Spinal cord (tissue), 10 donors: ENCODE data around the gene TEAD1. TPM values are rescaled to one million over a fixed set of nuclear protein-coding genes. Genes with fewer than 3 reads are reported as not detected.
A peak's percentile ranks its signal among the peaks of the same experiment; 100 is the strongest.

Experiments used
- DNase-seq, 6 donors: peaks; one replicate each; pipeline versions ENCODE4 v3.0.0 to v3.0.0-alpha.2; 2013 to 2015; ENCODE audit warnings: low spot score in 6 of 6, low read depth in 4 of 6
- H3K27ac ChIP-seq: one replicate; pipeline ENCODE4 v1.5.1; 2013; ENCODE audit warnings: low read depth, low read length, control low read depth
- H3K27me3 ChIP-seq: one replicate; pipeline ENCODE4 v1.6.1; 2013; ENCODE audit warnings: low read length; ENCODE audit not compliant: control insufficient read depth, insufficient read depth
- H3K36me3 ChIP-seq: one replicate; pipeline ENCODE4 v1.6.1; 2013; ENCODE audit warnings: low read length; ENCODE audit not compliant: control insufficient read depth, insufficient read depth
- H3K4me1 ChIP-seq: one replicate; pipeline ENCODE4 v1.6.1; 2013; ENCODE audit warnings: low read length; ENCODE audit not compliant: control insufficient read depth, insufficient read depth
- H3K4me3 ChIP-seq: one replicate; pipeline ENCODE4 v1.5.1; 2013; ENCODE audit warnings: low read depth, low read length, control low read depth
- H3K9me3 ChIP-seq: one replicate; pipeline ENCODE4 v1.6.1; 2013; ENCODE audit warnings: low read length; ENCODE audit not compliant: control insufficient read depth, insufficient read depth
- WGBS: methylation state at CpG from one replicate; pipeline ENCODE4 v1.1.5; 2013; ENCODE audit warnings: missing lambda C conversion rate; ENCODE audit not compliant: insufficient coverage; 5-methylcytosine and 5-hydroxymethylcytosine counted together
- polyA plus RNA-seq, 2 donors: library from polyadenylated mRNA; unstranded; fragments of 120-200 nt; gene quantifications; one replicate each; pipeline ENCODE4 v1.2.1, GENCODE V29; 2013; ENCODE audit not compliant: insufficient read length in 2 of 2
- total RNA-seq, 2 donors: library from RNA; depleted of rRNA in 1 of 2; stranded (reverse); fragments of 120-200 nt in 1 of 2; fragments of >200 nt in 1 of 2; gene quantifications; one replicate each; pipeline versions ENCODE4 v1.2.3 to v1.2.4, GENCODE V29; 2013 to 2014
- donor health status: healthy.

TEAD1 gene
- total and polyA plus RNA-seq, 4 donors = 39.2 to 70.9 (median 58.7) TPM

DNA sequence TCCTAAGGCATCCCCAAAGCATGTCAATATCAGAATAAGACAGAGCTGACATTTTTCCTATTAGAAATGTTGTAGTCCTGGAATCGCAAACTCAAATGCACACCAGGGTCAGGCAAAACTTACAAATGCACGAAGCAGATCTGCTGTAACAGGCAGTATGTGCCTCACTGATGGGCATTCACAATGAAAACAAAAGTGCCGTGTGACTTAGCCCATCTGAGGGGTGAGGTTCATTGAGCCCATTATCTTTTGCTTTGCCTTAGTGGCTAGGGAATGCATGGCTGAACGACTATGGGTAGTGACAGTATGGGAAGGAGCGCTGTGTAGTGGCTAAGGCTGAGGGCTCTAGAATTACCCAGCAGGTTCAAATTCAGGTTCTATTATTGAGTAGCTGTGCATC is 291.8 kb downstream of the TEAD1 start:
- 65% methylated on average over 5 of the region's 5 CpGs for WGBS
- Histone ChIP-seq H3K4me3 (no peak overlapping the region), H3K27ac (no peak overlapping the region), H3K36me3 (no peaks in the 10 kb centered on the region), H3K9me3 (no peaks in the 10 kb centered on the region), H3K27me3 (no peaks in the 10 kb centered on the region), H3K4me1 (peaks cover 8% of the 10 kb centered on the region)
- DNase-seq = no peak

GRCh38 chr11:12968101-12968500 is 293.9 kb downstream of the TEAD1 start:
- 57% methylated on average over 1 of the region's 1 CpG for WGBS
- no peak overlapping the region for H3K4me3 ChIP-seq

GRCh38 chr11:12968826-12969225 is 294.6 kb downstream of the TEAD1 start:
- H3K27ac ChIP-seq = no peak overlapping the region
- DNase-seq = peak in 1 of 6 donors; percentile 12
- WGBS = 97% methylated on average over 3 of the region's 6 CpGs
- H3K27me3 ChIP-seq = no peaks in the 10 kb centered on the region
- H3K4me3 ChIP-seq = no peak overlapping the region
- H3K9me3 ChIP-seq = no peaks in the 10 kb centered on the region
- H3K36me3 ChIP-seq = no peaks in the 10 kb centered on the region
- peaks cover 10% of the 10 kb centered on the region for H3K4me1 ChIP-seq

More at GRCh38 chr11:12968101-12968500, 293.9 kb downstream of the TEAD1 start:
- Histone ChIP-seq H3K9me3 (no peaks in the 10 kb centered on the region), H3K36me3 (no peaks in the 10 kb centered on the region), H3K27me3 (no peaks in the 10 kb centered on the region), H3K27ac (no peak overlapping the region), H3K4me1 (peaks cover 11% of the 10 kb centered on the region)
- DNase-seq = no peak

GRCh38 chr11:12971955-12972354 is 297.7 kb downstream of the TEAD1 start:
- Histone ChIP-seq H3K27me3 (no peaks in the 10 kb centered on the region), H3K4me3 (no peak overlapping the region), H3K27ac (no peak overlapping the region), H3K36me3 (no peaks in the 10 kb centered on the region), H3K9me3 (no peaks in the 10 kb centered on the region), H3K4me1 (peaks cover 4% of the 10 kb centered on the region)
- WGBS = 100% methylated on average over 1 of the region's 1 CpG
- DNase-seq = no peak

DNA sequence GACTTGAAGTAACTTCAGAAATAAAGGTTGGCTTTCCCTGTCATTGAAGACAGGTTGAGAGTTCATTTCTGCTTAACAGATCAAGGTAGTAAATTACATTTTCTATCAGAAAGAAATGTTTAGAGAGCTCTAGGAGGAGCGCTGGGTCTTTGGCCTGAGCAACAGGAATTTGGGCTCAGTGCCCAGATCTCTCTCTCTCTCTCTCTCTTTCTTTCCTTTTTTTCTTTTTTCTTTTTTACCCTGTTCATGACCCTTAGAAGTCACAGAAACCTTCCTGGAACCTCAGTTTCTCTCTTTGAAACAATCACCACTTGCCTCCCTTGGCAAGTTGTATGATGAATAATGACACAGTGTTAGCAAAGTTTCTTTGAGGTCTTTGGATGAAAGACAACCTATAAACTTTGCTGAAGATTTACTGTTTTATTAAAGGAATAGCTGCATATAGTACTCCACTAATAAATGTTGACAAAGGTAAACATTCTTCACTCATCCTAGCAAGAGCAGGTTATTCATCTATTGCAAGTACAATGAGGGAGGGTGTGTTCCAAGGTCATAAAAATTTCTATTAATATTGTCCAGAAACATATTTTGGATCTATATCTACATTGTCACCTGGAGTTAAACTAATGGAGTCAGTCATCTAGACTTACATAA is 299.4 kb downstream of the TEAD1 start:
- no peak overlapping the region for H3K4me3 ChIP-seq
- H3K36me3 ChIP-seq = no peaks in the 10 kb centered on the region
- H3K27ac ChIP-seq = no peak overlapping the region
- DNase-seq = peak in 3 of 6 donors; percentile 12 to 56 (median 26)
- H3K27me3 ChIP-seq = no peaks in the 10 kb centered on the region
- no peaks in the 10 kb centered on the region for H3K9me3 ChIP-seq
- H3K4me1 ChIP-seq = peaks cover 4% of the 10 kb centered on the region
- WGBS = no CpG with 5 or more reads among the region's 1 CpG

DNA sequence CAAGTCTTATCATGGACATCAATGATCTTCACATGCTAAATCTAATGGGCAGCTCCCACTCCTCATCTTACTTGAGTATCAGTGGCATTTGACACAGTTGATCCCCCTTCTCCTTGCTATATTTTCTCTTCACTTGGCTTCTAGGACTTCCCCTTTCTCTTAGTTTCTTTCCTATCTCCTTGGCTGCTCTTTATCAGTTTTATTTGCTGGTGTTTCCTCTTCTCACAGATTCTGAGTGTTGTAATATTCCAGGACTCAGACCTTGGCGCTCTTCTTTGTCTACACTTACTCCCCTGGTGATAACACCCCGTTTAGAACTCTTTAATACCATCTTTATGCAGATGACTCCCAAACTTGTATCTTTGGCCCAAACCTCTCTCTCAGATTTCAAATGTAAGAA is 301.0 kb downstream of the TEAD1 start:
- H3K36me3 ChIP-seq = no peaks in the 10 kb centered on the region
- no peak overlapping the region for H3K4me3 ChIP-seq
- H3K27me3 ChIP-seq = no peaks in the 10 kb centered on the region
- H3K9me3 ChIP-seq = no peaks in the 10 kb centered on the region
- no peak for DNase-seq
- 93% methylated on average over 2 of the region's 2 CpGs for WGBS
- H3K4me1 ChIP-seq = peaks cover 4% of the 10 kb centered on the region
- no peak overlapping the region for H3K27ac ChIP-seq

DNA sequence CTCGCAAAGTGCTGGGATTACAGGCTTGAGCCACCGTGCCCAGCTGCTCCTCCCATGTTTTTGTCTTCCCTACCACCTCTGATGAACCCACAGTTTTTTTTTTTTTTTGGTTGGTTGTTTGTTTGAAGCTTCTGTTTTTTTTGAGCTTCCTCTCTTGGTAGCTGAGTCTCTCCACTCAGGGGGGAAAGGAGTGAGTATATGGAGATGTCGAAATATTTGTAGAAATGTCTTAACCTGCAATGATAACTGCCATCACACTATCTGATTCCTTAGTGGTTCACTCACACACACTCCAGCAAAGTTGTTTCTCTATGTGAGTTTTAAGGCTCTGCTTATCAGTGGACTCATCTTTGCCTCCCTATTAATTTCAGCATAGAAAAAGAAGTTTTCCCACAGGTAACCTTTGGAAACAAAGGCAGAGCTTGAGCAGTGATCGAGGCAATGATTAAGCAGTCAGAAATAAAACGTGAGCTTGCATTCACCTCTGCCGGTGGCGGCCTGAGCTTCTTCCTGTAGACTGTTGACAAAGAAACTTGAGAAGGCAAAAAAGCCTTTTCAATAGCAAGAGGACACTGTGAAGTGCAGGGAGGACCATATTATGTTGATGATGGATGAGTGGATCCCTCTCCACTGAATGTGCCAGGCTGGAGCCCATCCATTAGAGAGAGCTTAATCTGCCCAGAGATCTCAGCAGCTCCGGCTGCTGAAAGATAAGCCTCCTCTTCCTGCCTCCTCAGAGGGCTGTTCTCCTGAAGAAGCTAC is 305.9 kb downstream of the TEAD1 start:
- no peaks in the 10 kb centered on the region for H3K27me3 ChIP-seq
- no peaks in the 10 kb centered on the region for H3K9me3 ChIP-seq
- 57% methylated on average over 5 of the region's 8 CpGs for WGBS
- H3K27ac ChIP-seq = no peak overlapping the region
- H3K36me3 ChIP-seq = no peaks in the 10 kb centered on the region
- H3K4me3 ChIP-seq = no peak overlapping the region
- H3K4me1 ChIP-seq = peaks cover 7% of the 10 kb centered on the region
- no peak for DNase-seq

GRCh38 chr11:12981676-12982522 is 307.7 kb downstream of the TEAD1 start:
- no peaks in the 10 kb centered on the region for H3K9me3 ChIP-seq
- no peak overlapping the region for H3K27ac ChIP-seq
- no peak for DNase-seq
- H3K27me3 ChIP-seq = no peaks in the 10 kb centered on the region
- no peaks in the 10 kb centered on the region for H3K36me3 ChIP-seq
- H3K4me1 ChIP-seq = peaks cover 7% of the 10 kb centered on the region
- WGBS = 95% methylated on average over 2 of the region's 3 CpGs
- H3K4me3 ChIP-seq = no peak overlapping the region

DNA sequence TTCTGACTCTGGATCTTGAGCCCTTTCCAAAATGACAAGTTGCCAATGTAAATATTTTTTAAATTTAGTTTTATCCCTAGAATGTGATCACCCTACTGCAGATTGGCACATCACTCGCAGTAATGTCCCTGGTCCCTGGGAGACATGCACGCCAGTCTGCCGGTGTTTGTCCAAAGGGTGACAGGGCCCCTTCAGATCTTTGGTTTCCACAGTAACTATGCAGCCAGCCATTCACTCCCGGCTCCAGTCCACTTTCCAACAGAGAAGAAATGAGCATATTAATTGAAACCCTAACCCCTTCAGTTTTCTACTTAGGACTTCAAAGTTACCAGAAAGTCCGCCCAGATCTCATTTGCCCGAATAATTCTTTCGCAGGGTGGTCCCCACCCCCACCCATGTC is 309.1 kb downstream of the TEAD1 start:
- H3K4me3 ChIP-seq = no peak overlapping the region
- H3K36me3 ChIP-seq = no peaks in the 10 kb centered on the region
- no peaks in the 10 kb centered on the region for H3K27me3 ChIP-seq
- H3K4me1 ChIP-seq = peaks cover 7% of the 10 kb centered on the region
- H3K27ac ChIP-seq = no peak overlapping the region
- 37% methylated on average over 7 of the region's 7 CpGs for WGBS
- peak in 2 of 6 donors; percentile 20 to 54 for DNase-seq
- H3K9me3 ChIP-seq = no peaks in the 10 kb centered on the region
